IMR-90 (cell line): ENCODE results near the gene ANKFN1. TPM values are rescaled to one million over a fixed set of nuclear protein-coding genes. Genes with fewer than 3 reads are reported as not detected.
A peak's percentile ranks its signal among the peaks of the same experiment; 100 is the strongest.

Source experiments
- ATAC-seq: fragments of 200-7000 bp; cut with Tn5 transposase; 2 replicates; pipeline ENCODE4 v1.9.1; 2020; ENCODE audit warnings: low read depth, mild to moderate bottlenecking, moderate library complexity
- BruUV-seq: library from RNA; stranded (reverse); fragments of 400-500 nt; replicated peaks from 2 replicates; lab custom pipeline; 2021; lab: Mats Ljungman, UMichigan
- CTCF ChIA-PET: fragments of 300-600 bp; formaldehyde crosslinking; extraction: SDS; loops from one replicate; lab custom pipeline; 2021; ENCODE audit warnings: antibody characterized with exemption; lab: Yijun Ruan, JAX
- POLR2A ChIA-PET: fragments of 300-600 bp; sonication (Branson Sonifier 250); formaldehyde crosslinking; loops from one replicate; lab custom pipeline; 2022; ENCODE audit warnings: antibody characterized with exemption; ENCODE audit not compliant: unreplicated experiment; lab: Charles Lee
- DNase-seq: peaks from one replicate; pipeline ENCODE4 v3.0.0; 2013
- H2AFZ ChIP-seq: replicated peaks from 2 replicates; pipeline ENCODE3; 2013; ENCODE audit warnings: low read length, mild to moderate bottlenecking; ENCODE audit not compliant: poor library complexity
- H2AK5ac ChIP-seq: 2 replicates; pipeline ENCODE4 v1.6.1; 2013; ENCODE audit warnings: low read depth, low read length, inconsistent platforms
- H2AK9ac ChIP-seq: replicated peaks from 2 replicates; pipeline ENCODE3; 2013; ENCODE audit warnings: mild to moderate bottlenecking, low read depth, low read length, moderate library complexity; ENCODE audit not compliant: poor library complexity
- H2BK120ac ChIP-seq: 2 replicates; pipeline ENCODE4 v1.6.1; 2013; ENCODE audit warnings: low read depth, low read length, inconsistent platforms
- H2BK15ac ChIP-seq: 3 replicates; pipeline ENCODE4 v1.6.1; 2013; ENCODE audit warnings: low read depth, low read length, inconsistent platforms
- H2BK20ac ChIP-seq: 2 replicates; pipeline ENCODE4 v1.6.1; 2013; ENCODE audit warnings: low read depth, mild to moderate bottlenecking, inconsistent platforms, low read length, moderate library complexity
- H2BK5ac ChIP-seq: 2 replicates; pipeline ENCODE4 v1.6.1; 2013; ENCODE audit warnings: mild to moderate bottlenecking, low read depth, low read length, inconsistent platforms; ENCODE audit not compliant: poor library complexity, severe bottlenecking
- H3K14ac ChIP-seq: replicated peaks from 2 replicates; pipeline ENCODE4 v1.6.1; 2013; ENCODE audit warnings: low read depth, low read length, inconsistent platforms
- H3K18ac ChIP-seq: 2 replicates; pipeline ENCODE4 v1.6.1; 2013; ENCODE audit warnings: low read depth, low read length, control low read depth
- H3K23ac ChIP-seq: 2 replicates; pipeline ENCODE4 v1.6.1; 2013; ENCODE audit warnings: low read depth, low read length, inconsistent platforms
- H3K27ac ChIP-seq: 2 replicates; pipeline ENCODE4 v1.5.1; 2013; ENCODE audit warnings: mild to moderate bottlenecking, control low read depth, low read length; ENCODE audit not compliant: insufficient read depth
- H3K27me3 ChIP-seq: 2 replicates; pipeline ENCODE4 v1.6.1; 2013; ENCODE audit warnings: low read length; ENCODE audit not compliant: control insufficient read depth, insufficient read depth
- H3K36me3 ChIP-seq: 2 replicates; pipeline ENCODE4 v1.6.1; 2013; ENCODE audit warnings: low read length, mixed read lengths; ENCODE audit not compliant: control insufficient read depth, insufficient read depth
- H3K4ac ChIP-seq: 2 replicates; pipeline ENCODE4 v1.6.1; 2013; ENCODE audit warnings: low read depth, low read length, inconsistent platforms
- H3K4me1 ChIP-seq: 2 replicates; pipeline ENCODE4 v1.6.1; 2013; ENCODE audit warnings: low read length, mixed read lengths; ENCODE audit not compliant: control insufficient read depth, insufficient read depth
- H3K4me2 ChIP-seq: 2 replicates; pipeline ENCODE4 v1.6.1; 2013; ENCODE audit warnings: low read depth, mild to moderate bottlenecking, control low read depth, low read length, moderate library complexity
- H3K4me3 ChIP-seq: 2 replicates; pipeline ENCODE4 v1.5.1; 2013; ENCODE audit warnings: low read depth, mild to moderate bottlenecking, control low read depth, low read length, moderate library complexity; ENCODE audit not compliant: insufficient read depth
- H3K56ac ChIP-seq: 2 replicates; pipeline ENCODE4 v1.6.1; 2013; ENCODE audit warnings: low read length, inconsistent platforms; ENCODE audit not compliant: insufficient read depth; ENCODE audit errors: extremely low read depth
- H3K79me1 ChIP-seq, 2 experiments: 2 replicates each; pipeline ENCODE4 v1.6.1; 2013; ENCODE audit warnings: low read length in 2 of 2, inconsistent platforms in 1 of 2, low read depth in 1 of 2
- H3K9ac ChIP-seq: 2 replicates; pipeline ENCODE4 v1.6.1; 2013; ENCODE audit warnings: low read depth, low read length, control low read depth
- H3K9me1 ChIP-seq: 2 replicates; pipeline ENCODE4 v1.6.1; 2013; ENCODE audit warnings: low read length, inconsistent platforms; ENCODE audit not compliant: insufficient read depth
- H3K9me3 ChIP-seq: 2 replicates; pipeline ENCODE4 v1.6.1; 2013; ENCODE audit warnings: low read length; ENCODE audit not compliant: control insufficient read depth, insufficient read depth
- H4K20me1 ChIP-seq: 2 replicates; pipeline ENCODE4 v1.6.1; 2013; ENCODE audit warnings: low read length, inconsistent platforms; ENCODE audit not compliant: insufficient read depth
- H4K5ac ChIP-seq: 2 replicates; pipeline ENCODE4 v1.6.1; 2013; ENCODE audit warnings: mild to moderate bottlenecking, low read depth, low read length, control low read depth
- H4K8ac ChIP-seq, 2 experiments: 2 replicates each; pipeline ENCODE4 v1.6.1; 2013; ENCODE audit warnings: low read depth in 2 of 2, low read length in 2 of 2, control low read depth in 1 of 2, inconsistent platforms in 1 of 2
- H4K91ac ChIP-seq: 2 replicates; pipeline ENCODE4 v1.6.1; 2013; ENCODE audit warnings: low read depth, low read length, inconsistent platforms; ENCODE audit not compliant: insufficient read depth
- BHLHE40 ChIP-seq: fragments of 150-350 bp; IDR thresholded peaks from 2 replicates; pipeline ENCODE4 v1.6.1; 2016; ENCODE audit warnings: mild to moderate bottlenecking, low read depth, low read length
- CEBPB ChIP-seq: IDR thresholded peaks from 2 replicates; pipeline ENCODE4 v1.6.1; 2012; ENCODE audit warnings: low read depth, low read length, improper control_type of control experiment
- CHD1 ChIP-seq: IDR thresholded peaks from 2 replicates; pipeline ENCODE4 v1.6.1; 2012; ENCODE audit warnings: low read depth, low read length, improper control_type of control experiment
- ELK1 ChIP-seq: fragments of 150-350 bp; IDR thresholded peaks from 2 replicates; pipeline ENCODE4 v1.6.1; 2016; ENCODE audit warnings: low read depth, mild to moderate bottlenecking, low read length, moderate library complexity, borderline replicate concordance
- FOS ChIP-seq: fragments of 150-350 bp; IDR thresholded peaks from 2 replicates; pipeline ENCODE4 v1.6.1; 2016; ENCODE audit warnings: low read depth, low read length
- MAFK ChIP-seq: IDR thresholded peaks from 2 replicates; pipeline ENCODE4 v1.6.1; 2012; ENCODE audit warnings: low read depth, low read length, improper control_type of control experiment
- MAZ ChIP-seq: IDR thresholded peaks from 2 replicates; pipeline ENCODE4 v1.6.1; 2012; ENCODE audit warnings: low read depth, mild to moderate bottlenecking, low read length, improper control_type of control experiment, moderate library complexity, borderline replicate concordance
- MXI1 ChIP-seq: IDR thresholded peaks from 2 replicates; pipeline ENCODE4 v1.6.1; 2012; ENCODE audit warnings: low read depth, mild to moderate bottlenecking, low read length, moderate library complexity, borderline replicate concordance
- NFE2L2 ChIP-seq: fragments of 150-350 bp; IDR thresholded peaks from 2 replicates; pipeline ENCODE4 v1.6.1; 2016; ENCODE audit warnings: low read depth, mild to moderate bottlenecking, low read length
- POLR2A ChIP-seq: IDR thresholded peaks from 2 replicates; pipeline ENCODE4 v1.6.1; 2012; ENCODE audit warnings: mild to moderate bottlenecking, low read depth, low read length
- RAD21 ChIP-seq: IDR thresholded peaks from 2 replicates; pipeline ENCODE4 v1.6.1; 2012; ENCODE audit warnings: low read length, improper control_type of control experiment
- RCOR1 ChIP-seq: IDR thresholded peaks from 2 replicates; pipeline ENCODE4 v1.6.1; 2012; ENCODE audit warnings: mild to moderate bottlenecking, low read length, improper control_type of control experiment; ENCODE audit not compliant: insufficient replicate concordance
- RFX5 ChIP-seq: IDR thresholded peaks from 2 replicates; pipeline ENCODE4 v1.8.0; 2012; ENCODE audit warnings: low read depth, mild to moderate bottlenecking, low read length, moderate library complexity
- SMC3 ChIP-seq: fragments of 150-350 bp; IDR thresholded peaks from 2 replicates; pipeline ENCODE4 v1.6.1; 2016; ENCODE audit warnings: low read depth, mild to moderate bottlenecking, antibody characterized with exemption, low read length, moderate library complexity
- WGBS, 2 experiments: methylation state at CpG; one replicate each; pipeline versions ENCODE4 v1.1.5 to v1.1.7; 2013; ENCODE audit warnings: missing lambda C conversion rate in 2 of 2; ENCODE audit not compliant: insufficient read length in 1 of 2; ENCODE audit errors: extremely low coverage in 2 of 2; 5-methylcytosine and 5-hydroxymethylcytosine counted together
- dilution Hi-C: fragments of 300-500 bp; cut with HindIII; formaldehyde crosslinking; loops from one replicate; pipeline ENCODE4 v1.14.3; 2018; ENCODE audit warnings: low sequenced_read_pairs; ENCODE audit not compliant: unreplicated experiment
- in situ Hi-C: fragments of 300-500 bp; cut with MboI; formaldehyde crosslinking; loops from 3 replicates; pipeline ENCODE4 v1.14.3; 2019; ENCODE audit warnings: low sequenced_read_pairs, inconsistent platforms, mixed read lengths
- intact Hi-C: fragments of 100-400 bp; cut with micrococcal nuclease; formaldehyde crosslinking; loops from 2 replicates; pipeline ENCODE4 v1.10.0; 2022
- polyA plus RNA-seq, 3 experiments: library from polyadenylated mRNA; depleted of rRNA; stranded (reverse); fragments of >200 nt; gene quantifications; 2 replicates each; pipeline ENCODE4 v1.2.3, GENCODE V29; 2012; ENCODE audit warnings: low replicate concordance in 1 of 3
- total RNA-seq: library from RNA; depleted of rRNA; stranded (reverse); fragments of >200 nt; gene quantifications from 2 replicates; pipeline ENCODE4 v1.2.3, GENCODE V29; 2012
- TF ChIP-seq, protein P1 (sequence below): fragments of 150-350 bp; IDR thresholded peaks from 2 replicates; pipeline ENCODE4 v1.6.1; 2017; ENCODE audit warnings: mild to moderate bottlenecking, antibody characterized with exemption, low read length, low read depth

ANKFN1 gene
- total and polyA plus RNA-seq, 2 of the 4 experiments (the other 2 are of a cell fraction) = not detected

DNA sequence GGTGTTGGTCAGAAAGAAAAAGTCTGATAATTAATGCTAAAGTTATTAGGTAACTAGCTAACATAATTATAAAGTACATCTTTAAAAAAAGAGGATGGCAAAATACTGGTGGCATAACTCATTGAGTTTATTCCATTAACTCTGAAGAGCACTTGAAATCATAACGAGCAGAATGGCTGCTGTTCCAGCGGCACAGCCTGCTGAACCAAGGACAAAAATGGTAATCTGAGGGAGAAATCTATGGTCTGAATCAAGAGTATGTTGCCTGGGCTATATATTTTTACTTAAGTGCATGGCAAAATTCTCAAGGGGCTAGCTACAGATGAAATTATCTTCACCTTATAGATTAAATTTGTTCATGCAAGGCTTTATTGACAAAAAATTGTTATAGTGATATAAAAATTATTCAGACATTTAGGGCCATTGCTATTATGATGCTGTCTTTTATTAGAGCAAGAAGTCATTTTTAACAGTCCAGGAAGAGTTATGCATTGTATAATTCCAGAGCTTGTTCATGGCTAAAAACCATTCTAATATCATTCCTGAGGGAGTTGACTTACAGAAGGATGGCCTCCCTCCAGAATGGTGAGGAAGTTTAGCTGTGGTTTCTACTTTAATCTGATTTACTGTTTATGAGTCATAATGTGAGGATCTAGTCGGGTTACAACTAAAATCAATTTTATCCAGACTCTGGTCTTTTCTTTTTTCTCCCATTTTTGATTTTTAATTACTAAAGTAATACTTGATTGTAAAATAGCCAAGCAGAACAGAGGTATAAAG is 41.4 kb upstream of the ANKFN1 start:
- no peak overlapping the region for H4K5ac ChIP-seq
- H2BK120ac ChIP-seq = no peak overlapping the region
- no peak overlapping the region for H2BK15ac ChIP-seq
- peak; percentile 53 for ATAC-seq
- no peaks in the 10 kb centered on the region for H3K79me1 ChIP-seq
- in situ Hi-C loops = no loop called here
- H3K14ac ChIP-seq = no peak overlapping the region
- DNase-seq = peak; percentile 64
- H2BK20ac ChIP-seq = no peak overlapping the region
- no peaks in the 10 kb centered on the region for H3K9me3 ChIP-seq
- H3K27ac ChIP-seq = no peak overlapping the region
- no TSS peak for BruUV-seq
- no peak overlapping the region for H3K4me3 ChIP-seq
- H3K36me3 ChIP-seq = no peaks in the 10 kb centered on the region
- H2BK5ac ChIP-seq = no peak overlapping the region
- no peak overlapping the region for H3K18ac ChIP-seq
- POLR2A ChIA-PET = no interaction called here
- intact Hi-C loops = no loop called here
- H3K9ac ChIP-seq = no peak overlapping the region
- dilution Hi-C loops = no loop called here
- no peaks in the 10 kb centered on the region for H4K20me1 ChIP-seq
- H4K91ac ChIP-seq = no peak overlapping the region
- H3K9me1 ChIP-seq = no peaks in the 10 kb centered on the region
- H3K56ac ChIP-seq = no peak overlapping the region
- WGBS, 2 experiments = 50% methylated on average over 1 of the region's 3 CpGs; no CpG with 5 or more reads in 1 of the 2 experiments
- no peak overlapping the region for H4K8ac ChIP-seq
- no peaks in the 10 kb centered on the region for H3K4me1 ChIP-seq
- H2AK5ac ChIP-seq = no peak overlapping the region
- H2AFZ ChIP-seq = no peak overlapping the region
- H3K4me2 ChIP-seq = no peak overlapping the region
- H2AK9ac ChIP-seq = no peak overlapping the region
- CTCF ChIA-PET = interaction anchor here (1.1 kb wide), 1 partner anchor 15 kb away, joined by 3 read pairs; no protein-coding TSS in a partner anchor
- no peak overlapping the region for H3K4ac ChIP-seq
- peaks cover 2% of the 10 kb centered on the region; the same call in 1 of the 2 replicates for H3K27me3 ChIP-seq
- H3K23ac ChIP-seq = no peak overlapping the region
- TF ChIP-seq RFX5 (no peak), SMC3 (no peak), MXI1 (no peak), MAZ (no peak), FOS (no peak), CEBPB (no peak), CHD1 (no peak), BHLHE40 (no peak), RAD21 (no peak), RCOR1 (no peak), POLR2A (no peak), NFE2L2 (no peak), MAFK (no peak), ELK1 (no peak)
- TF ChIP-seq, protein P1, sequence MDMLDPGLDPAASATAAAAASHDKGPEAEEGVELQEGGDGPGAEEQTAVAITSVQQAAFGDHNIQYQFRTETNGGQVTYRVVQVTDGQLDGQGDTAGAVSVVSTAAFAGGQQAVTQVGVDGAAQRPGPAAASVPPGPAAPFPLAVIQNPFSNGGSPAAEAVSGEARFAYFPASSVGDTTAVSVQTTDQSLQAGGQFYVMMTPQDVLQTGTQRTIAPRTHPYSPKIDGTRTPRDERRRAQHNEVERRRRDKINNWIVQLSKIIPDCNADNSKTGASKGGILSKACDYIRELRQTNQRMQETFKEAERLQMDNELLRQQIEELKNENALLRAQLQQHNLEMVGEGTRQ = no peak
